ENCODE measurements around the gene LRIF1. TPM values are rescaled to one million over a fixed set of nuclear protein-coding genes. Genes with fewer than 3 reads are reported as not detected.

The LRIF1 gene
- total and polyA plus RNA-seq, 8 donors: 1.9 to 5.4 (median 3.1) TPM

Other genes starting within 250 kb of the LRIF1 start
- 10 to 100 TPM in 2 of 6 donors, 1 to 10 TPM in 4; 1.6 to 34.2 (median 6.4) TPM for gene CD53, start 90.8 kb downstream of the LRIF1 start, total RNA-seq
- gene CD53, start 90.8 kb downstream of the LRIF1 start, polyA plus RNA-seq: 1 to 10 TPM; 2.4 to 4.2 TPM
- 10 to 100 TPM; 10.2 to 32.2 (median 16.7) TPM for gene DRAM2, start 176.2 kb upstream of the LRIF1 start, total RNA-seq
- 10 to 100 TPM; 14.1 to 19.1 TPM for gene DRAM2, start 176.2 kb upstream of the LRIF1 start, polyA plus RNA-seq
- gene CEPT1, start 176.3 kb upstream of the LRIF1 start, total RNA-seq: 10 to 100 TPM; 10.5 to 23.8 (median 13.5) TPM
- gene CEPT1, start 176.3 kb upstream of the LRIF1 start, polyA plus RNA-seq: 10 to 100 TPM in 1 of 2 donors, 1 to 10 TPM in 1; 8.5 to 14.0 TPM
- 10 to 100 TPM in 5 of 6 donors, 1 to 10 TPM in 1; 8.0 to 30.4 (median 15.9) TPM for gene DENND2D, start 236.7 kb upstream of the LRIF1 start, total RNA-seq
- 10 to 100 TPM; 21.1 to 27.7 TPM for gene DENND2D, start 236.7 kb upstream of the LRIF1 start, polyA plus RNA-seq

Data from pancreas (tissue), 8 donors.